Renal cortex interstitium (tissue), 11 donors: ENCODE results near the gene ETFB. TPM values are rescaled to one million over a fixed set of nuclear protein-coding genes. Genes with fewer than 3 reads are reported as not detected.
A peak's percentile ranks its signal among the peaks of the same experiment; 100 is the strongest.

Experiments
- DNase-seq, 11 donors: peaks; one replicate each; pipeline ENCODE4 v3.0.0-alpha.2; 2013; ENCODE audit warnings: low read depth in 9 of 11, low spot score in 4 of 11; ENCODE audit errors: extremely low read depth in 1 of 11
- polyA plus RNA-seq, 3 donors: library from polyadenylated mRNA; unstranded; fragments of 120-200 nt; gene quantifications; one replicate each; pipeline ENCODE4 v1.2.1, GENCODE V29; 2013; ENCODE audit not compliant: insufficient read length in 3 of 3

The ETFB gene
- polyA plus RNA-seq, 3 donors = 124 to 158 (median 140) TPM

DNA sequence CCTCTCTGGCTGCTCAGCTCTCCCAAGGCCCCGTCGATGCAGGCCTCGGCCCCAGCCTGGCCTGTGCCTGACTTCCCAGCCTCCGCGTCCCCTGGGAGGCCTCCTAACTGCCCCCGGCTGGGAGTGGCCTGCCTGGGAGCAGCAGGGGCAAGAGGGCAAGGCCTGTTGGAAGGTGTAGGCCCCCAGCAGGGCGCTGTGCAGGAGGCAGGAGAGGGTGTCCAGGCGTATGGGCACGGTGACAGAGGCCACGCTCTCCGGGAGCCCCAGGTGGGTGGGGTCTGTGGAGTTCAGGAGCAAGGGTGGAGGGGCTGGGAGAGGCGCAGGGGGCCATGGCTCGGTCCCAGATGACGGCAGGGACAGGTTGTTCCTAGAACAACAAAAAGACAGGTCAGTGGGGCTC lies 23.0 kb upstream of the ETFB start:
- no peak for DNase-seq

DNA sequence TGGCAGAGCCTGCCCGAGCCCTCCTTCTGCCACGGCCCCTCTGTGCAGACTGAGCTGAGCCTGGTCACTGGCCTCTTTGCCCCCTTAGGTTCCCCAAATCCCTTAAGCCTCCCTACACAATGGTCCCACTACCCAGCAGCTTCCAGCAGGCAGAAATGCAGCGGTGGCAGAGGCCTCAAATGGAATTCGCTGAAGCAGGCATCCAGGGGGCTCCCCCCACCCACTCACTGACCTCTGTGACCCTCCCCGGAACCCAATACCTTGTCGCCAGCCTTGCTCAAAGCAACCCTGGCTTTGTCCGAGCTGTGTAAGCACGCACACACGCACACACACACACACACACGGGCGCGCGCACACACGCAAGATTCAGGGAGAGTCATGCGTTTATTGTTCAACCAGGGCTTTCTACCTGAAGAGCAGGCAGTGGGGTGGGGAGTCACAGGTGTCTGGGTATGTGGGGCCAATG lies 21.8 kb upstream of the ETFB start, which contains the start of gene LIM2:
TSS of gene LIM2 (minus strand) at position 51 of the 466 bp plus-strand sequence. CDS start 531 bp downstream, outside the sequence.
- peak in 1 of 11 donors; percentile 40 for DNase-seq

DNA sequence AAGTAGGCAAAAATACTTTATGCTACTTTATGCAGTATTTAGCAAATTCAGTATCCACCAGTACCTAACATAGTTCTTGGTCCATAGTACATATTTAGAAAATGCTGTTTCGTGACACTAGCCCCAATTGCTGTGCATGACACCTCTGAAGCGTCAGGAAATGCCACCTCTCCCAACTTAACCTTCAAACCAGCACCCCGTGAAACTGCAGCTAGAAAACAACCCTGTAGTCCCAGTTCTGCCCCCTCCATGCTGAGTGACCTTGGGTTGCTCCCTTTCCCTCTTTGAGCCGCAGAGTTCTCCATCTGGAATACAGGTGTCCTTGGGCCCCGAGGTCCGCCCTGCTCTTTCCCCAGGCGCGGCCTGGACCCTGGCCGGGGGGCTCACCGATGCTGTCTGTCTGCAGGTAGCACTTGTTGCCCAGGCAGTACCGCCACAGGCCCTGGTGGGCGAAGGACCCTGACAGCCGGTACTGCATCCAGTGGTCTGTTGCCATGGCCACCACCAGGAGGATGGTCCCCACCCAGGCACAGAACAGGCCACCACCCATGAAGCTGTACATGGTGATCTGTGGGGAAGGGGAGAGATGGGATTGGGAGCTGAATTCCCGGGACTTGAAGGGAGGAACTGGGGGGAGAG lies 20.8 kb upstream of the ETFB start:
- DNase-seq = no peak

DNA sequence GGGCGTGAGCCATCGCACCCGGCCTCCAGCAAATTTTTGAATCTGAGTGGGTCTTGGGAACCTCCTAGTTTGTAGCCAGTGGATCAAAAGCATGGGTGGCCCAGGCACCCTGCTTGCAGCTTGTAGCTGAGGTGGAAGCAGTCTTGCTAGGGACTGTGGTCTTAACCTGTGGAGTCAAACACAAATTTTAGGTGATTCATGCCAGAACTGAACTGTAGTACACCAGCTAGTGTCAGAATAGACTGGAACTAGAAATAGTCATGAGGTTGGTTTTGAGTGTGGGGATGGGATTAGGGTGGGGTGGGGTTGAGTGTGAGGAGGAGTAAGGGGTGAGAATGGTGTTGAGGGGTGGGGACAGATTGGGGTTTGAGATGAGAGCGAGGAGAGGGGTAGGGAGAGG lies 15.8 kb upstream of the ETFB start:
- no peak for DNase-seq

DNA sequence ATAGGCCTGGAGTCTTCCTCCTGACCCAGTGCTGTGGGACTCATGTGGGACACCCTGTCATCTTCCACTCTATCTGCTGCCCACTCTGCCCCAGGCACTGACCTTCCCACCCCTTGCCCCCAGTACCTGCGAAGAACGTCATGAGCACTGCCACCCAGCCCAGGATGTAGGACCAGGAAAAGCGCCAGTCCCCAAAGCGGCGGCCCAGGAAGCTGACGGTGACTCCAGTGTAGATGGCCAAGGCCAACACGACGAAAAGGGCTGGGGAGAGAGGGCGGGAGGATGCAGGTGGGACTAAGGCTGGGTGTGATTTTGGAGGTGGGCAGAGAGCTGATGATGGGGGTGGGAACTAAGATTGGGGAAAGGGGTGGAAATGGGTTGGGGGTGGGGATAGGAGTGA lies 14.2 kb upstream of the ETFB start:
- DNase-seq = no peak

DNA sequence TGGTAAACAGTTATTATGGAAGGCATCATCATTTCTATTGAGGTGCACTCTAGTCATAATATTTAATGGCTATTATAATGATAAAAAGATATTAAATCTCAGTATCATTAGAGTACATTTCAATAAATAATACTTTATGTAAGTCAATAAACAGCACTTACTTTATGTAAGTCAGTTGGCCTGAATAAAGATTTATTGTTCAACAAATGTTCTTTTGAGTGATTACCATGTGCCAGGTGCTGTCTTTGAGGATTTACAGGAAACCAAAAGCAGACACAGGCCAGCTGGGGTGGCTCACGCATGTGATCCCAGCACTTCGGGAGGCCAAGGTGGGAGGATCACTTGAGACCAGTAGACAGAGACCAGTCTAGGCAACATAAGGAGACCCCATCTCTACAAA lies 11.2 kb upstream of the ETFB start:
- no peak for DNase-seq

DNA sequence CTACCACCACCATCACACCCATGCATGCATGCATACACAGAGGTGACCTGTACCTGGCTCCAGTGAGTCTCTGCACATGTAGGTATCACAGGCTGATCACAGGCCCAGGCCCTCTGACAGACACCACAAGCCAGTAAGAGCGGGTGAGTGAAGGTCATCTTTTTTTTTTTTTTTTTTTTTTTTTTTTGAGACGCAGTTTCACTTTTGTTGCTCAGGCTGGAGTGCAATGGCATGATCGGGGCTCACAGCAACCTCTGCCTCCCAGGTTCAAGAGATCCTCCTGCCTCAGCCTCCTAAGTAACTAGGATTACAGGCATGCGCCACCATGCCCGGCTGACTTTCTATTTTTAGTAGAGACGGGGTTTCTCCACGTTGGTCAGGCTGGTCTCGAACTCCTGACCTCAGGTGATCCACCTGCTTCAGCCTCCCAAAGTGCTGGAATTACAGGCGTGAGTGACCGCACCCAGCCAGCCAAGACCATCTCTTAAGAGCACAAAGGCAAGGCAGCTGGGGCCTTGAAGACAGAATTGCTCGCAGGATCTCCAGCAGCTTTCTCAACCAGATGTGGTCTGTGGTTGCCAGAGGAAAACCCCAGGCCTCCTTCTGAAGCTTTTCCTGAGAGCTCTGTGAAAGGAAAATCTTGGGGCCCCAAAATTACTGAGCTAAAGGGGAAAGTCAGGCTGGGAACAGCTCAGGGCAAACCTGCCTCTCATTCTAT lies 9.5 kb upstream of the ETFB start:
- DNase-seq = no peak

DNA sequence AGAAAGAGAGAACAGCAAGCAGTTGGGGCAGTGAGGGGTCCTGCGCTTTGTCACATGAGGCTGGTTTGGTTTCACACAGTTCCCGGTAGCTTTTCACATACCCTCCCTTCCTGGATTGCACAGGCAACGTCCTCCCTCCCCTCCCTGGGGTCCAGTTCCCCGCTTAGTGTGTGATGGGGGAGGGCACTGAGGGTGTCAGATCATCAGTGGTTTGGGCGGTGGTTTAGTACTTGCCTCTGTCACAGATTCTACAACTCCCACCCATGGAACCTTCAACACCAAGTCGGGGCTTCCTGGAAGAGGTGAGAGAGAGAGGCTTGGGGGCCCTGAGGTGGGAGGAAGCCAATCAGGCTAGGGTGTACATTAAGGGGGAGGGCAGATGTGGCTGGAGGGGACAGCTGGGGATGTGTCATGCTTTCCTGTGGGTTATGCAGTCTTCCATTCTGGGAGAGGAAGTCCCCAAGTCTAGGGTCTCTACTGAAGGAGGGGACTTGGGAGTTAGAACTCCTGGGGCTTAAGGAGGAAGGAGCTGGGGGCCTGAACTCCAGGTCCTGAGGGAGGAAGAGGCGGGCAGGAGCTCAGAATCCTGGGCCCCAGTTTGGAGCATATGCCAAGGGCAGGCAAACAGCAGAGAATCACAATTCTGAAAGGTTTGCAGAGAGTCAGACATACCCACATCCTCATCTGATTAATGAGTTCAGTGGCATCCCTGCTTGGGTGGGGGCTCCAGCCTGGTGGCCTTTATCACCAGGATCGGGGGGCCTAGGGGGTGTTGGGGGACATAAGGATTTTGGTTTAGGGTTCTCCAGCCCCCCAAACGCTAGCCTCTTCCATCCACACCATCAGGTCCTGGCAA lies 6.7 kb upstream of the ETFB start, which contains the start of gene NKG7:
TSS of gene NKG7 (minus strand) at position 6 of the 856 bp plus-strand sequence. CDS start 119 bp downstream, outside the sequence.
- DNase-seq = no peak

DNA sequence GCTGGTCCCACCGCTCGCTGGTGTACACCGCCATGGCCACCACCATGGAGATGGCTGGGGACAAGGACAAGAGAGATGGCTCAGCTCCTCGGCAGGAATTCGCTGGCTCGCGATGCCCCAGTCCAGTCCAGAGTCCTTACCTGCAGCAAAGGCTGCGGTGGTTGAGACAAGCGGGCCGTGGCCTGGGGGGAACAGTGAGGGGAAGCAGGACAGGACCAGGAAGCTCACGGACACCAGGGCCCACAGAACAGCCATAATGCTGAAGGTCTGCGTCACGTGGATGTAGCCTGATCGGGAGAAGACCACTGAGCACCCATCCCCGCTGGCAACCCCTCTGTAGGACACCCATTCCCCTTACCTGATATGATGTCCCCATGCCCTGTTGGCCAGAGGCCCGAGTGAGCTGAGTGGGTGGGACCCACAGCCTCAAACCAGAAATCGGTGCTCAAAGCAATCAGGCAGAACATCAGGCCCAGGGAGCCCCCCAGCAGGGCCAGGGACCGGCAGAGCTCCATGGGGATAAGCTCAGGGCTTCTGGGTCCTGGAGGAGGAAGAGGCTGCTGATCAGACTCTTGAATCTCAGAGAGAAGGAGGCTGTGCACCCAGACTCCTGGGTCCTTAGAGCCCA lies 5.9 kb upstream of the ETFB start:
- DNase-seq = no peak

DNA sequence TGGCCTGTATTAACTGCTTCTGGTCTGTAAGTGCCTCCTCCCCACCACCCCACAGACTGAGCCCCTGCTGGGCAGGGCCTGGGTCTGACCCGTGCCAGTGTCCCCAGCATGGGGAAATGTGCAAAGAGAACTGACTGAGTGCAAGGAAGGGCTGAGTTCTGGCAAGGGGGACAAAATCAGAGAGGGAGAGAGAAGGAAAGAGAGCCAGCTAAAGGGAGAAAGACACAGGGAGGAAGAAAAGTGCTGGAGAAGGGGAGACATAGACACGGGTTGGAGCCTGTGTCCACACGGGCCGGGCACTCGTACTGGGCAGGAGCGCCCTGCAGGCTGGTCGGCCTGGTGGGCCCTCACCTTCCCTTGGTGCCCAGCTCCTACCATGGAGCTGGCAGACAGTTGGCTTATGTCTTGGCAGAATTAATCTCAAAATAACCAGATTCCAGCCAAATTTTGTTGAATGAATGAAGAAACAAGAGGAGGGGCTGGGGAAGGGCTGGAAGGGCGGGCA lies 5.0 kb upstream of the ETFB start:
- no peak for DNase-seq

DNA sequence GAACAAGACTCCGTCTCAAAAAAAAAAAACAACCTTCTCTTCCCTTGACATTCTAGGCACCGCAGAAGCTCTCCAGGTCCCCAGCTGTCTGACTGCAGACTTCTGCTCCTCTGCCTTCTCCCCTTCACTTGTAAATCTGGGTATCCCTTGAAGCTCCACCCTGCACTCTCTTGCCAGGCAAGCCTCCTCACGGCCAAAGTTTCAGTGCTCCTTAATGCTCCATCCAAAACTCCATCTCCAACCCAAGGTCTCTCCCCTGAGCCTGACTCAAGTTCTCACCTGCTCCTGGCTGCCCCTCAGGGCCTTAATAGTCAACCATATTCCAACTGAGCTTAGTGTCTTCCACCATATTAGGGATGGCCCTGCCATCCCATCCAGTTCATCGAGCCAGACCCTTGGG lies 4.0 kb upstream of the ETFB start:
- DNase-seq = no peak

DNA sequence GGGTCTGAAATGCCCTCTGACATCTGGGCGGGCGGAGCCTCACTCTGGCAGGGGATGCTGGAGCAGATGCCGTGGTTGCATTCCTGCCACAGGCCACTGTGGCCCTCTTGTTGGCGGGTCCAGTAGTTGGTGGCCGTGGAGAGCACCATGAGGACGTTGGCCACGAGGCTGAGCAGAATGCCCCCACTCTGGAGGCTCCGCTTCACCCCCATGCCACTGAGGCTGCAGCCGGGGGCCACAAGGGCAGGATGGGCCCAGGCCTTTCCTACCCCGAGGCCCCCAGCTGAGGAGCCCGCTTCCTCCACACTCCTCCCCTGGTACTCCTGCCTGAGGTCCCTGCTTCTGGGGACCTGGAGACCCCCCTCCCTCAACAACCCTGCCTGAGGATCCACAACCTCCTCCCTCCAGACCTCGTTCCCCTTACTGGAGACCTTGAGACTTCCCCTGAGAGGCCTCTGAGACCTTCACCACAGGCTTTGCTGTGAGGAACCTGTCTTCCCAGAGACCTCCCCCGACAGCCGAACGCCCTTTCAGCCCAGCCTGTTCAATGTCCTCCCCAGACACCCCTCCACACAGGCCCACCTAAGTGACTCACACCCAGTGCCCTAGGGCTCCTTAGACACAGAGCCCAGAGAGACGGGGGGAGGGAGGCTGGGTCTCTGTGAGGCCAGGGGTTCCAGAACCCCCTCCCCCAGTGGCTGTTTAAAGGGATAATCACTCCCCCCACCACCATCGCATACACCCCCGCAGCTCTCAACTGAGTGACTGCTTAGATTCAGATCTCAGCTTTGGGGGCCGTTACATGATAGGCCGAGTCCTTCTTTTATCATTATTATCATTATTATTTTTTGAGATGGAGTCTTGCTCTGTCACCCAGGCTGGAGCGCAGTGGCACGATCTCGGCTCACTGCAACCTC lies 2.4 kb upstream of the ETFB start, which contains the start of gene CLDND2:
TSS of gene CLDND2 (minus strand) at position 638 of the 917 bp plus-strand sequence. CDS start at position 212, 426 bp downstream.
- DNase-seq = no peak

DNA sequence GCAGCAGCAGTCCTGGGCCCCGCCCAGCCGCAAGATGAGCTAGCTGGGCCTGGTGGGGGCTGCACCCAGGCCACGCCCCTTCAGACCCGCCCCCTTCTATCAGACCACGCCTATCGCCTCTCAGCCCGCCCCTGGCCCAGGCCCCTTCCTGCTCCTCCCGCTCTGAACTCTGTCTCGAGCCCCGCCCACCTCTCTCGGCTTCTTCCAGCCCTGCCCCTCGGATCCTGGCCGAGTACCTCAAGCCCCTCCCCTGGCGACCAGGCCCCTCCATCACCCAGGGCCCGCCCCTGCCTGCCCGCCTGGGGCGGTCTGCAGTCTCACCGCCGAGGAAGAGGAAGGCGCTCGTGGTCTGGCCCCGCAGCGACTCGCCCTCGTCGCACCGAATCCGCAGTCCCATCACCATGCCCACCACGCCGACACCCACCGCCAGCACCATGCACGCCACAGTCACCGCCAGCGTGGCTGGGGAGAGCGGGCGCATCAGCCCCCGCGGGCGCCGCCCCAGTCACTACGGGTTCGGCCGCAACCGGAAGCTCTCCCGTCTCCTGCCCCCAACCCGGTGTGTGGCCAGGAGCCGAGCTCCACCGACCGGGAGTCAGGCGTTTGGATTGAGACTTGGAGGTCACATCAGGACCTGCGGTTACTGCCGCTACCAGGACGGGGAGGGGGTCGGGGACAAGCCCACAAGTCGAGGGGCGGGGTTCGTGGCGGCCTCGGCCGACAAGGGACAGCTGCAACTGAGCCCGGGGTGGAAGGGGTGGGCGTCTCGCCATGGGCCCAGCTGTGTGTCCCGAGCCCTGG lies 1.6 kb upstream of the ETFB start:
- DNase-seq = peak; percentile 90 to 99 (median 96)

DNA sequence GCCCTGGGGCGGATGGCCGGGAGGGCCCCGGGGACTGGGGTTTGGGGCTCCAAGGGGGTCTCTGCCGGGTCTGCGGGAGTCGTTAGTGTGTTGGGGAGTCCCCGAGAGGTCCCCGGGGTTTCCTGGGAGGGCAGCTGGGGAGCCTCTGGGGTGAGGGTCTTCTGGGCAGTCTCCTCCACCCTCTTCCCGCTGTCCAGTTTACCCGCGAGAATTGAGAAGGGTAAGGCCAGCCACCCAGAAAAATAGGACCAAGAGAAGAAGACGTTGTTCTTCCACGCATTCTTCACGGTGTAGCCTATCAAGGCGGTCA lies 1.0 kb upstream of the ETFB start:
- DNase-seq = no peak

DNA sequence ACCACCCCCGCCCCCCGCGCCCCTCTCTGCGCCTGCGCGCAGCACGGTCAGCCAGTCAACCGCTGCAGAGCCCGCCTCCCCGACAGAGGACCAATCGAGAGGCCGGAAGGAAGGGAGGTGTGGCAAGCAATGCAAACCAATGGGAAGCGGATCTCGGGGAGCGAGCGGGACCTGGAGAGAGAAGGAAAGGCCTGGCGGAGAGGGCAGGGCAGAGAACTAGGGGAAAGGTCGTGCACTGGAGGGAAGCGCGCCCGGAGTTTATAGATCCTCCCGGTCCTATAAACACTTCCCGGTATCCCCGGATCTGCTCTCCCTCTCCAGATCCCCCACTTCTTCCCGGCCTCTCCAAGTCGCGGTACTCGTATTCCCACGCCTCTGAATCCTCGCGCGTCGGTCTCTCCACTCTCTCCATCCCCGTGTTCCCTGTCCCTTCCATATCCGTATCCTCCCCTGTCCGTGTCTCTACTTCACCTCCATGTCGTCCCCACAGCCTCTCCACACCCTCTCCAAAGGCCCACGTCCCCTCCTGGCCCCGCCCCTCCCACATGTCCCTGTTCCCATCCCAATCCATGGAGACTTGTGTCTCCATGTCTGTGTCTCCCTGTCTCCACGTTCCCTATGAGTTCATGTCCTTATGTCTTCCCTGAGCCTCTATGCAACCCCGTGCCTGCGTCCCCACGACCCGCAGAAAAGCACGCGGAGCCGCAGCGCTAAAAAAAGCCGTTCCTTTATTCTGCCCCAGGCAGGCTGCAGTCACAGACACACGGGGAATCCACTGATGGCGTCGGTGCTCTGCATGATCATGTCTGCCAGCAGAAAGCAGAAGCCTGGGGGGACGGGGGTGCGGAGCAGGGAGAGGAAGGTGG lies 434 bp upstream of the ETFB start:
- peak; percentile 86 to 98 (median 96) for DNase-seq

DNA sequence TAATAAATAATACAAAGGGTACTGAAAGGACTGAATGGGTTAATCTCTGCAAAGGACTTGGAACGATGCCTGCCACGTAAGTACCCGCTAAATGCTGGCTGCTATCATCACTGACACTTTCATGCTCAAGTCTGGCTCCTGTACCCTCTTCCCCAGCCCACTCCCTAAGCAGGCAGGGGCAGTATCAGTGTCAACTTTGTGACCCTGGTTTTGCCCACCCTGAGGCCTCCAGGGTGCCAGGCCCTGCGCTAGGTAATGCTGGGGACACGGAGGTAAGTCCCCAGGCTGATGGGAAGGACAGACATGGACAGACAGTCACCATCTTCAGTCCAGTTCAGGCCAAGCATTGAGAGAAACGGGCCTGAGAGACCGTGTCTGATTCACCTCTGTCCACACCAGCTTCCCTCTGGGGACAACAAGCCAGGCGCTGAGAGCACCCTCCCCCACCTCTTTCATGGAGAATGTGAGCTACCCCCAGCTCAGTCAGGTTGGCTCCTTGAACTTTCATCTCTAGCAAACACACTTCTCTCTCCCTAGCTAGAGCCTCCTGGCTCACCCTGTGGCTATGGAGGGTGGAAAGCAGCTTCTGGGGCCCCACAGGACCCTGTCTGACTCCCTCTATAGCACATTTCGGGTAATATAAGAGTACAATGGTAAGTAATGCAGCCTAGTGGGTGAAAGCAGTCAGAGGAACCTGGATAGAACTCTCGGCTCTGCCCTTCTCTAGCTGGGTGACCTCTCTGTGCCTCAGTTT lies 800 bp downstream of the ETFB start:
- DNase-seq = peak in 2 of 11 donors; percentile 19 to 35
